ENCODE data around the gene SPTBN5.

- TF ChIP-seq POLR2A (IDR thresholded peaks at IDR 0.05) (no peak), CTCF (IDR thresholded peaks at IDR 0.05) (no peak)
Observed at GRCh38 chr15:41851755-41852370, 42.0 kb downstream of the SPTBN5 start.

Measured in heart left ventricle (tissue), 13 donors.